ENCODE data around the gene PTPRN2. TPM values are rescaled to one million over a fixed set of nuclear protein-coding genes. Genes with fewer than 3 reads are reported as not detected.
A peak's percentile ranks its signal among the peaks of the same experiment; 100 is the strongest.

Gene PTPRN2
- total RNA-seq, 4 donors from 2014 or later = 14.9 to 34.3 (median 21.3) TPM

DNA sequence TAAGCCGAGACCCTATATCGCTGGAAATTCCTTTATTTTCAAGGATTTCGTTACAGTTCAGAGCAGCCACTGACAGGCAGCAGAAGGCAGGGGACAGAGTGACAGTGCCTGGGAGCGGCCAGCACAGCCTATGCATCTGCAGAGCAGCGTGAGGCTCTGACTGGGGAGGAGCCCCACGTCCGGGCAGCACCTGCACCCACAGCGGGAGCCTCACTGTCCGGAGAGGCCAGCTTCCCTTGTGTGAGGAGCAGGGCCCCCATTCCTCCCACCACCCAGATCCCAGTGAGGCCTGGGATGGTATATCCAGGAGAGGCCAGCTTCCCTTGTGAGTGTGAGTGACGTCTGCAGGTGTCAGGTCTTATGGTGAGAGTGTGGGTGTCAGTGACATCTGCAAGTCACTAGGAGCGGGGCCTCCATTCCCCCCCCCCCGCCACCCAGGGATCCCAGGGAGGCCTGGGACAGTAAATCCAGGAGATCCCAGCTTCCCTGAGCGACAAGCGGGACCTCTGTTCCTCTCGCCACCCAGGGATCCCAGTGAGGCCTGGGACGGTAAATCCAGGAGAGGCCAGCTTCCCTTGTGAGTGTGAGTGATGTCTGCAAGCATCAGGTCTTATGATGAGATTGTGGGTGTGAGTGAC, 259.1 kb downstream of the PTPRN2 start:
- H3K4me3 ChIP-seq = no peak overlapping the region
- H3K27me3 ChIP-seq = no peaks in the 10 kb centered on the region
- no peaks in the 10 kb centered on the region for H3K4me1 ChIP-seq
- H3K36me3 ChIP-seq = no peaks in the 10 kb centered on the region
- no peaks in the 10 kb centered on the region for H3K9me3 ChIP-seq
- no peak for DNase-seq
- no peak overlapping the region for H3K27ac ChIP-seq
- no peak for TF ChIP-seq POLR2A (IDR thresholded peaks at IDR 0.05)
- TF ChIP-seq, protein P1, sequence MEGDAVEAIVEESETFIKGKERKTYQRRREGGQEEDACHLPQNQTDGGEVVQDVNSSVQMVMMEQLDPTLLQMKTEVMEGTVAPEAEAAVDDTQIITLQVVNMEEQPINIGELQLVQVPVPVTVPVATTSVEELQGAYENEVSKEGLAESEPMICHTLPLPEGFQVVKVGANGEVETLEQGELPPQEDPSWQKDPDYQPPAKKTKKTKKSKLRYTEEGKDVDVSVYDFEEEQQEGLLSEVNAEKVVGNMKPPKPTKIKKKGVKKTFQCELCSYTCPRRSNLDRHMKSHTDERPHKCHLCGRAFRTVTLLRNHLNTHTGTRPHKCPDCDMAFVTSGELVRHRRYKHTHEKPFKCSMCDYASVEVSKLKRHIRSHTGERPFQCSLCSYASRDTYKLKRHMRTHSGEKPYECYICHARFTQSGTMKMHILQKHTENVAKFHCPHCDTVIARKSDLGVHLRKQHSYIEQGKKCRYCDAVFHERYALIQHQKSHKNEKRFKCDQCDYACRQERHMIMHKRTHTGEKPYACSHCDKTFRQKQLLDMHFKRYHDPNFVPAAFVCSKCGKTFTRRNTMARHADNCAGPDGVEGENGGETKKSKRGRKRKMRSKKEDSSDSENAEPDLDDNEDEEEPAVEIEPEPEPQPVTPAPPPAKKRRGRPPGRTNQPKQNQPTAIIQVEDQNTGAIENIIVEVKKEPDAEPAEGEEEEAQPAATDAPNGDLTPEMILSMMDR (IDR thresholded peaks at IDR 0.05) = no peak

DNA sequence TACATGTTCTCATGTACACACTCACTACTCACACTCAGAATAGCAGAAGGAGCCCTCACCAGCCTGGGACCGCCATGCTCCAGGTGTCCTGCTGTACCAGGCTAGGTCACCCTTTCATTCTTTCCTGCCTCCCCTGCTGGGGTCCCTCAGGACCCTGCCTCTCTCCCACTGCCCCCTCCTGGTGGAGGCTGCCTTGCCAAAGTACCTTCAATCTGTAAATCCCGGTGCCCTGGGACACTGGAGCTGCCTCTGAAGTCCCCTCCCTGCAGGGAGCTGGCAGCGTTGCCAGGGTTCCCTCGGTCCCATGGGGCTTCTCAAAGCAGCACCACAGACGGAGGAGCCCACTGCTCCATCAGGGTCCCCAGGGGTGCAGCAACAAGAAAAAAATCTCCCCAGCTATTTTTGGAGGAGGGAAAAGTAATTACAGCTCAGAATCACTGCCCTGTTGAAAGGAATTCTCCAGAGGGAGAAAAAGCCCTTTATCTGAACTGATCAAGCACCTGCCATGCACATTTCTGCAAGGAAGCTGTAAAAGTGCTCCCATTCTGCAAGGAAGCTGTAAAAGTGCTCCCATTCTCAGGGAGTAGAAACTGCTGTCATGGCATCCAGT, 259.9 kb downstream of the PTPRN2 start:
- H3K9me3 ChIP-seq = no peaks in the 10 kb centered on the region
- no peak for DNase-seq
- TF ChIP-seq, protein P1 (IDR thresholded peaks at IDR 0.05) = no peak
- no peak for TF ChIP-seq POLR2A (IDR thresholded peaks at IDR 0.05)

DNA sequence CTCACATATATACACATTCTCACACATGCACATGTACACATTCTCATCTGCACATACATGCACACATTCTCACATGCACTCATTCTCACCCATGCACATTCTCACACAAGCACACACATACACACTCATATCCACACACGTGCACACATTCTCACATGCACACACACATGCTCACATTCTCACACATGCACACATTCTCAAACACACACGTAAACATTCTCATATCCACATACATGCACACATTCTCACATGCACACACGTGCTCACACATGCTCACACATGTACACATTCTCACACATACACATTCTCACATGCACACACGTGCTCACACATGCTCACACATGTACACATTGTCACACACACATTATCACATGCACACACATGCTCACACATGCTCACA, 260.6 kb downstream of the PTPRN2 start:
- DNase-seq = no peak
- Histone ChIP-seq H3K4me3 (no peak overlapping the region), H3K9me3 (no peaks in the 10 kb centered on the region), H3K27ac (no peak overlapping the region), H3K27me3 (no peaks in the 10 kb centered on the region), H3K4me1 (no peaks in the 10 kb centered on the region), H3K36me3 (no peaks in the 10 kb centered on the region)
- TF ChIP-seq, protein P1 (IDR thresholded peaks at IDR 0.05) = no peak
- no peak for TF ChIP-seq POLR2A (IDR thresholded peaks at IDR 0.05)

More for the DNA sequence above, 259.9 kb downstream of the PTPRN2 start:
- Histone ChIP-seq H3K4me3 (no peak overlapping the region), H3K27me3 (no peaks in the 10 kb centered on the region), H3K36me3 (no peaks in the 10 kb centered on the region), H3K4me1 (no peaks in the 10 kb centered on the region), H3K27ac (no peak overlapping the region)

DNA sequence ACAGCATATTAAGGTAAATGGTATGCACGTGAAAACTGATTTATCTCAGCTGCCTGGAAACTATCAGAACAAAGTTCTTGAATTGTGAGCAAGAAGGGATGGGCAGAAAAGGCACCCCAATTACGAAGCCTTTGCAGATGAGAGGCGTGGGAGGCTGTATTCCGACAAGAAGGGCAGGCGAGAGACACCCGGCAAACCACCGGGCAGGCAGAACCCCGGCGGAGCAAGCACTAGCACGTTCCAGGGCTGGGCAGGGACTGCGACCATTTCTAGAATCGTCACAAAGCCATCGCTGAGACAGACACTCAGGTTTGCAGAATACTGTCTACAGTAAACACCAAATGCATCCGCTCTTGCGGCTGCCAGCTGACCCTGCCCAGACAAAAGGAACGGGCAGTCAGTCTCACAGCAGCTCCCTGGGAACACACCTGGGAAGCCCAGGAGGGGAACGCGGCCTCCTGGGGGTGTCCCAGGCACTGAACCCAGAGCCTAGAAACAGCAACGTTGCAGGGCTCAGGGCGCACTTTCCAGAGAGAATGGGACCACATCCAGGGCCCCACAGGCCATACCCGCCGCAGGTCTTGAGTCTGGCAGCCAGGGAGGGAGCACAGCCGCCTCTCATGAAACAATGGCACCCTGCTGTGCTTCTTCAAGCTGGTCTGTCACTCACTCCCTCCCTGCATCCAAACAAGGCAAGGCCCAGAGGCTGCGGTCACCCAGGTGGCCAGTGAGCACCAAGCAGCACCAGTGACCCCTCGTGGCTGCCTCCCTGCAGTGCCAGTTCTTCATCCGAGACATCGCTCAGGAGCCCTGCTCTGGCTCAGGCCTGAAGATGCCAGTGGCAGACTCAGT, 261.9 kb downstream of the PTPRN2 start:
- H3K9me3 ChIP-seq = no peaks in the 10 kb centered on the region
- H3K36me3 ChIP-seq = no peaks in the 10 kb centered on the region
- H3K27ac ChIP-seq = no peak overlapping the region
- H3K4me1 ChIP-seq = no peaks in the 10 kb centered on the region
- no peak overlapping the region for H3K4me3 ChIP-seq
- TF ChIP-seq, protein P1 (IDR thresholded peaks at IDR 0.05) = peak in 2 of 6 experiments; percentile 28 to 38
- no peak for TF ChIP-seq POLR2A (IDR thresholded peaks at IDR 0.05)
- DNase-seq = no peak
- H3K27me3 ChIP-seq = no peaks in the 10 kb centered on the region

DNA sequence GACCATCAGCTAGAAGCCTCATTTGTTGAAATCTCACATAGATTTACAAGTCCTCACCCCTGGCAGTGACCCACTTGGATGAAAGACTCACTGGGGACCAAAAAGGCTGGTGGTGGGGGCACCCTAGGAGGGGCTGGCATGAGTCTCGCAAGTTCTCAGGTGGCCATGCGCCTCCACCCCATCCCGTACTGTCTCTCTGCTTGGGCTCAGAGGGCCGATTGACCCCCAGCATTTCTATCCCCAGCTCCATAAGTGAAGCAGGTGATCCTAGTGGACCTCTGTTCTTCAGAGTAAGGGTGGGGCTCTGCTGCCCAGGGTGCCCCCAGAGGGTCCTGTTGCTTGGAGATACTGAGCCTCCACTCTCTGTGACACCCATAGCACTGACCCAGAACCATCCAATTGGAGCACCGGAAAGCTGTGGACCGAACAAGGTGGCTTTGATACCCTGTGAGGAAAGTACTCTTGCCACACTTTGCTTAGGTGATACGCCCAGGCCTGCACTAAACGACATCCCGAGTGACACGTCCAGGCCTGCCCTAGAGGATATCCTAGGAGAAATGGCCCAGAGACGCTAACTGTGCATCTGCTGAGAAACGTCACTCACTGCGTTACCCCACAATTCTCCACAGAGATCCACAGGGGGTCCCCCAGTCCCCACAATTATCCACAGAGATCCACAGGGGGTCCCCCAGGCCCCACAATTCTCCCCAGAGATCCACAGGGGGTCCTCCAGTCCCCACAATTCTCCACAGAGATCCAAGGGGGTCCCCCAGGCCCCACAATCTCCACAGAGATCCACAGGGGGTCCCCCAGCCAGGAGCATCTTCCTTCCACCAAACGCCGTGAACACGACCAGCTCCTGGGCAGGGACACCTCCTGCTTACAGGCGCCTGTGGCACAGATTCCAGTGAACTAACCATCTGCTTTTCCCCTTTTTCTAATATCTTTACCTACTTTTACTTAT, 262.9 kb downstream of the PTPRN2 start:
- H3K27me3 ChIP-seq = no peaks in the 10 kb centered on the region
- DNase-seq = no peak
- H3K9me3 ChIP-seq = no peaks in the 10 kb centered on the region
- no peak overlapping the region for H3K4me3 ChIP-seq
- no peak overlapping the region for H3K27ac ChIP-seq
- TF ChIP-seq POLR2A (IDR thresholded peaks at IDR 0.05) = no peak
- TF ChIP-seq, protein P1 (IDR thresholded peaks at IDR 0.05) = no peak
- no peaks in the 10 kb centered on the region for H3K36me3 ChIP-seq
- no peaks in the 10 kb centered on the region for H3K4me1 ChIP-seq
